VCaP (cell line): Measurements from ENCODE around the gene TCF12.
A peak's percentile ranks its signal among the peaks of the same experiment; 100 is the strongest.

Experiments used
- H3K27ac ChIP-seq: fragments of 450-650 bp; 2 replicates; pipeline ENCODE4 v1.5.1; 2017
- TF ChIP-seq, protein P1 (sequence below): fragments of 450-650 bp; conservative IDR thresholded peaks from 2 replicates; pipeline ENCODE4 v1.5.1; 2017; ENCODE audit warnings: mild to moderate bottlenecking, moderate library complexity

The TCF12 gene

DNA sequence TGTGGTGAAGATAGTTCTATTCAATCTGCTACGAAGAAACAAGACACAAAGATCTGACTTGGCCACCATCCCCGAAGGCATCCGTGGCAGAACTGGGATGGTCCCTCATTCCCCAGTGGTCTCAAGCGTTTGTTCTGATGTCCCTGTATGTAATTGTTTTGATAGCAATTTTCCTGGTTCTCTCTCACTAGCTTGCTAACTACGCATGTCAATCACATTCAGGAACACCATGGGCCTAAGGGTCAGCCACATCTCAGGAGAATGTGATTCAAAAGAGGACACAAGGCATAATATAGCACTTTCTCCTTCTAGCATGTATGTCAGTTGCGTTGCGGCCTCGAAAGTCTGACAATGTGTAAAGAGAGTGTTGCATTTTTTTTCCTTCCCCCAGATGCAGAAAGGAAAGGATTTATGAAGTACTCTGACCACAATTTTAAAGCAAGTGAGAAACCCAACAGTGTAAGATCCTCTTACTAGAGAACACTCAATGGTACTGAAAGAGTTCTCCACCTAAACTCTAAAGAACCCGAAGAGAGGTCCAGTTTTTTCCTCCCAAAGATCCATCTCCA lies 32.0 kb upstream of the TCF12 start:
- H3K27ac ChIP-seq, result peak overlapping the region; percentile 95
- TF ChIP-seq, protein P1, sequence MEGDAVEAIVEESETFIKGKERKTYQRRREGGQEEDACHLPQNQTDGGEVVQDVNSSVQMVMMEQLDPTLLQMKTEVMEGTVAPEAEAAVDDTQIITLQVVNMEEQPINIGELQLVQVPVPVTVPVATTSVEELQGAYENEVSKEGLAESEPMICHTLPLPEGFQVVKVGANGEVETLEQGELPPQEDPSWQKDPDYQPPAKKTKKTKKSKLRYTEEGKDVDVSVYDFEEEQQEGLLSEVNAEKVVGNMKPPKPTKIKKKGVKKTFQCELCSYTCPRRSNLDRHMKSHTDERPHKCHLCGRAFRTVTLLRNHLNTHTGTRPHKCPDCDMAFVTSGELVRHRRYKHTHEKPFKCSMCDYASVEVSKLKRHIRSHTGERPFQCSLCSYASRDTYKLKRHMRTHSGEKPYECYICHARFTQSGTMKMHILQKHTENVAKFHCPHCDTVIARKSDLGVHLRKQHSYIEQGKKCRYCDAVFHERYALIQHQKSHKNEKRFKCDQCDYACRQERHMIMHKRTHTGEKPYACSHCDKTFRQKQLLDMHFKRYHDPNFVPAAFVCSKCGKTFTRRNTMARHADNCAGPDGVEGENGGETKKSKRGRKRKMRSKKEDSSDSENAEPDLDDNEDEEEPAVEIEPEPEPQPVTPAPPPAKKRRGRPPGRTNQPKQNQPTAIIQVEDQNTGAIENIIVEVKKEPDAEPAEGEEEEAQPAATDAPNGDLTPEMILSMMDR, result no peak

DNA sequence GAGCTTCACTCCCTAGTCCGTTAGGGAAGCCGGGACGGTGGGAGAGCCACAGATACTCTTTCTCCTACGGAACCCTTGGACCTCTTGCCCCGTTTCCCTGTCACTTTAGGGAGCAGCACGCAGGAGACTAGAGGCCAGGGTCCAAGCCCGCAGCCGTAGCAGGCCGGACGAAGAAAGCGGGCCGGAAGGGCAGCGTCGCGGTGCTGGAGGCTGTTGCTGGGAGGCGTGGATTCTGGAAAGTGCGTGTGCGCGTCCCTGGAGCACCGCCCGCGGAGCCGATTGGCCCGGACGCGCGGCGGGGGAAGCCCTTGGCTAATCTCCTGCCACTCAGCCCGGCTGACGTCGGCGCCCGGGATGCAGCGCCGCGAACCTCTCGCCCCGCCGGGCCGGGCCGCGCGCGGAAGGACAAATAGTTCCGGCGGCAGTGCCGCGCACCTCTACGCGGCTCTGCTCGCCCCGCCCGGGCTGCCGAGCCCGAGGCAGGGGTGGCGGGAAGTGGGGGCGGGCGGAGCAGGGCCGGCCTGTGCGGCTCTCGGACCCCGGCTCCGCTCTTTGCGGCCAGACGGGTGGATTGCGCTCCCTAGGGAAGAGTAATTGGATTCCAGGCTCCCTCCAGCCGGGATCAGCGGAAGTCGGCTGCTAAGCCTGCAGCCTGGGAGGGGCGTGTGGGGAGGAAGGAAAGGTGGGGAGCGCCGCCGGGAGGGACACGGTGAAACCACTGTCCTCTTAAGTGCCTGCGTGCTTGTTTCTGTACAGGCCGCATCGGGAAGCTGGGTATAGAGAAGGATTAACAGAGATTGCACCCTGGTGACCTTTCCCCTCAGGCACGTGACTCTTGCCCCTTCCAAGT lies 31.3 kb upstream of the TCF12 start:
- TF ChIP-seq, protein P1, result peak; percentile 21; the same call in 1 of the 2 replicates
- H3K27ac ChIP-seq, result peak overlapping the region; percentile 95

DNA sequence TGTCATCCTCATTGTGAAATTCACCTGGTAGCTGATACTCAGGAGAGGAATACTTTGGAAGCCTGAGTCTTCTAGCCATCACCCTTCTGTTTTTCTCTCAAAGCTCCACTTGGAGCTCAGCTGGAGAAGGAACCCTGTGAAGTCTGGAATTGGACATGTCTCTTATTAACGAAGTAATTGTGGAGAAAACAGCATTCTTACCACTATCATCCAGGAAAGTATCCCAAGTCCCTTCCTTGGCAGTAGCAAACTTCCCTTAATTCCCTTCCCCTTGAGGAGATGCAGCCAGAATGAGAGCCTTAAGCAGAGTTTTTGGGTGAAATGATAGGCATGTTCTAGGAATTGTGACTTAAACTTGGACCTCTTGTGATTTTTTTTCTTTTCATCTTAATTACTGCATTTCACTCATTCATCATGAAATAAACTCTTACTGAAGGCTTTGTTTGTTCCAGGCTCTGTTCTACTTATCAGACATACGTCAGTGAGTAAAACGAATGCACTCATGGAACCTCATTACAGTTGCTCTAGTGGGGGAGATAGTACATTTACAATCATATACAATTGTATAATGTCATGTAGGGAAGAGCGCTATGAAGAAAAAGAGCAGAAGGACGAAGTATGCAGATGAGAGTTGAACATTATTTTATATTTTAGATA lies 30.5 kb upstream of the TCF12 start:
- H3K27ac ChIP-seq, result peak overlapping the region; percentile 95

DNA sequence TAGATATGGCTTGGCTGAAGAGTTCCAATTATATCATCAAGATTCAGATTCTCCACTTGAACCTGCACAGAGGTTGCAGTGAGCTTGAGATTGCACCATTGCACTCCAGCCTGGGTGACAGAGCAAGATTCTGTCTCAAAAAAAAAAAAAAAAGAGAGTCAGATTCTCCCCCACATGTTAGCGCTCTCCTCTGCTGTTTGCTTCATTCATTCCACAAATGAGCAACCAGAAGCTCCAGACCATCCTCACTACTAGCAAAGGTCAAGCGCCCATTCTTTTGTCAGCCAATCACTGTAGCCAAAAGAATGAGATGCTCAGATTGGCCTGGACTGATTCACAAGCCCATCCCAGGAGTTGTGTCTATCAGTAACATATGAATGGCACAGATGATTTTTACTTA lies 28.4 kb upstream of the TCF12 start:
- H3K27ac ChIP-seq, result no peak overlapping the region
- TF ChIP-seq, protein P1, result no peak

More for the DNA sequence above, 30.5 kb upstream of the TCF12 start:
- TF ChIP-seq, protein P1, result no peak

DNA sequence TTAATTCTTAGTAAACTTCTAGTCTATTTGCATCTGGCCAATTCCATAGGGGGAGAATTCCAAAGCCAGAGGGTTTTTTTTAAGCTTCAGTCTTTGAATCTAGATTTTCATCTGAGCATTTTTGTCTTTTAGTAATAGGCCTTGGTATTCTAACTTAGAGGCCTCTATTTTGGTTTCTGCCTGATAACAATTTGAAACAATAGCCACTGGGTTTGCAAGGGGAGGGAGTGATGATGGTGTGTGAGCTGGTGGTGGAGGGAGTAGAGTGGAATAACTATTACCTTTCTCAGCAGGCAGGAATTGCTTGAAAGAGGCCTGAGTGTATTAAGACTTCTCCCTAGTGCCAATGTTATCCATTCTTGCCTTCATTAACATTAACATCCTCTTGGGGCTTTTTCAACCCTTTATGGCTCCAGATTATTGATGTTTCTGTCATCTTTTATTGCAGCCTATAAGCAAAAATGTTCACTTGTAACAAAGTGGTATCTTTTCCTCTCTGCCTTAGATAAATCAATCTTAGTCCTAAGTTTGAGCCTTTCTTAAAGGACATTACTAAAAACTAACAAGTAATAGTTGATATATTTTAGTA lies 26.5 kb upstream of the TCF12 start:
- H3K27ac ChIP-seq, result no peak overlapping the region
- TF ChIP-seq, protein P1, result no peak

DNA sequence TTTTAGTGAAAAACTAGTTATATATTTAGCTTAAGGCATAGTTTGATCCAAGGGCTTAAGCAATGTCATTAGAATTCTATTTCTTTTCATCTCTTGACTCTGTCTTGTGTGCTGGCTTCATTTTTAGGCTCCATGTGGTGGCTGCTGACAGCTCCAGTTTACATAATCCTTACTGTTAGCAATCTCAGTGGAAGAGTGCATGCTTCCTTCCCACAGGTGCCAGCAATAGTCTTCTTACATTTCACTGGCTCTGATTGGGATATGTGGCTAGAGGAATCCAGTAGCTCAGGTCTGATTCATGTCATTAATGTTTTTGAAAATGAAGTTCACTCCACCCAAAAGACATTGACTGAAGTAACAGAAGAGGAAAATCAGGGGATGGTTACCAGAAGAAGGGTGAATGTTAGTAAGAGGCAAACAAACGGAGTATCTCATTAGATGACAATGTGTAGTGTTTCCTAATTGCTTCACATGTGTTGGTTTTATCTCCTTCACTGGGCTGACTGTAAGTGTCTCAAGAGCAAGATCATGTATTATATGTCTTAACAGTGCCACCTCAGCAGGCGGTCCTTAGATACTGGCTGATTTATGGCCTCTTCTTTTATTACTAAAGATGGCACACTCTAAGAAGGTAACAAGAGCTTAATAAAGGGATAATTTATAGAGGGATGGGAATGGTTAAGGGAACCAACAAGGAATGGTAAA lies 25.6 kb upstream of the TCF12 start:
- TF ChIP-seq, protein P1, result no peak

More for the DNA sequence above, 25.6 kb upstream of the TCF12 start:
- H3K27ac ChIP-seq, result no peak overlapping the region
